ENCODE results near the gene RPS6KB2.

The RPS6KB2 gene

GRCh38 chr11:67428052-67429001, at the start of gene RPS6KB2:
RPS6KB2 (plus strand) TSS chr11:67428494; CDS start chr11:67428546, 52 bp downstream.
- peak; percentile 99 for DNase-seq

- no peak for DNase-seq
Measured at GRCh38 chr11:67378544-67378943, 49.8 kb upstream of the RPS6KB2 start.

GRCh38 chr11:67379061-67380058, 48.9 kb upstream of the RPS6KB2 start:
- no peak for DNase-seq

- DNase-seq = no peak
Measured at GRCh38 chr11:67381244-67381972, 46.9 kb upstream of the RPS6KB2 start.

- DNase-seq = peak; percentile 81
Measured at GRCh38 chr11:67382276-67383136, 45.8 kb upstream of the RPS6KB2 start.

GRCh38 chr11:67384851-67385366, 43.4 kb upstream of the RPS6KB2 start:
- no peak for DNase-seq

- no peak for DNase-seq
Measured at GRCh38 chr11:67387069-67387468, 41.2 kb upstream of the RPS6KB2 start.

GRCh38 chr11:67387518-67387917, 40.8 kb upstream of the RPS6KB2 start:
- DNase-seq = no peak

GRCh38 chr11:67389477-67389876, 38.8 kb upstream of the RPS6KB2 start:
- peak; percentile 58 for DNase-seq

GRCh38 chr11:67390947-67391303, 37.4 kb upstream of the RPS6KB2 start:
- no peak for DNase-seq

- DNase-seq = peak; percentile 92
Measured at GRCh38 chr11:67391304-67392182, 36.8 kb upstream of the RPS6KB2 start, which contains the start of gene RAD9A. RAD9A (plus strand) TSS chr11:67391986; CDS start chr11:67392045, 59 bp downstream.

GRCh38 chr11:67392183-67392715, 36.0 kb upstream of the RPS6KB2 start:
- DNase-seq = no peak

- no peak for DNase-seq
Measured at GRCh38 chr11:67393437-67393836, 34.9 kb upstream of the RPS6KB2 start.

GRCh38 chr11:67393990-67394389, 34.3 kb upstream of the RPS6KB2 start:
- DNase-seq = no peak

GRCh38 chr11:67395555-67396258, 32.6 kb upstream of the RPS6KB2 start:
- DNase-seq = no peak

GRCh38 chr11:67396259-67396581, 32.1 kb upstream of the RPS6KB2 start:
- no peak for DNase-seq

GRCh38 chr11:67396587-67397389, 31.5 kb upstream of the RPS6KB2 start:
- DNase-seq = no peak

- no peak for DNase-seq
Measured at GRCh38 chr11:67397536-67397935, 30.8 kb upstream of the RPS6KB2 start.
